Tibial artery (tissue), 4 donors: ENCODE measurements around the gene MS4A4A.
"Not testable (repeated sequence)": the region's sequence is repeated elsewhere in the genome, so short reads cannot be mapped to it uniquely, and the experiment has no call there.

ENCODE experiments used
- DNase-seq, 2 donors: peaks; one replicate each; pipeline ENCODE4 v3.0.0-alpha.2; 2019
- H3K27ac ChIP-seq, 2 donors: fragments of 200-600 bp; sonication (generic) in 1 of 2; 1 replicate in 1 of 2; 2 replicates in 1 of 2; pipeline ENCODE4 v1.5.1; 2018 to 2019; ENCODE audit warnings: mild to moderate bottlenecking in 1 of 2
- H3K27me3 ChIP-seq, 2 donors: fragments of 200-600 bp; sonication (generic) in 1 of 2; one replicate each; pipeline versions ENCODE4 v1.5.1 to v1.6.0; 2016 to 2019
- H3K36me3 ChIP-seq, 3 donors: fragments of 200-600 bp; sonication (generic) in 2 of 3; one replicate each; pipeline ENCODE4 v1.5.1; 2016 to 2019; ENCODE audit warnings: mild to moderate bottlenecking in 2 of 3
- H3K4me1 ChIP-seq, 4 donors: fragments of 200-600 bp; sonication (generic) in 2 of 4; 1 replicate in 3 of 4; 2 replicates in 1 of 4; pipeline ENCODE4 v1.5.1; 2016 to 2019
- H3K4me3 ChIP-seq, 2 donors: fragments of 200-600 bp; sonication (generic) in 1 of 2; 1 replicate in 1 of 2; 2 replicates in 1 of 2; pipeline ENCODE4 v1.5.1; 2018 to 2019; ENCODE audit warnings: mild to moderate bottlenecking in 2 of 2
- H3K9me3 ChIP-seq, 3 donors: fragments of 200-600 bp; sonication (generic) in 1 of 3; one replicate each; pipeline ENCODE4 v1.5.1; 2016 to 2019
- intact Hi-C: fragments of 100-400 bp; cut with DNase I; formaldehyde crosslinking; loops from one replicate; pipeline ENCODE4 v1.15.0; 2023; ENCODE audit warnings: low total_unique reads
- TF ChIP-seq, protein P1 (sequence below), 2 experiments: fragments of 200-600 bp in 1 of 2; fragments of 450-650 bp in 1 of 2; IDR thresholded peaks; one replicate each; pipeline ENCODE4 v1.5.1; 2017 to 2019; ENCODE audit warnings: antibody characterized with exemption in 2 of 2, mild to moderate bottlenecking in 1 of 2, moderate library complexity in 1 of 2

The MS4A4A gene

DNA sequence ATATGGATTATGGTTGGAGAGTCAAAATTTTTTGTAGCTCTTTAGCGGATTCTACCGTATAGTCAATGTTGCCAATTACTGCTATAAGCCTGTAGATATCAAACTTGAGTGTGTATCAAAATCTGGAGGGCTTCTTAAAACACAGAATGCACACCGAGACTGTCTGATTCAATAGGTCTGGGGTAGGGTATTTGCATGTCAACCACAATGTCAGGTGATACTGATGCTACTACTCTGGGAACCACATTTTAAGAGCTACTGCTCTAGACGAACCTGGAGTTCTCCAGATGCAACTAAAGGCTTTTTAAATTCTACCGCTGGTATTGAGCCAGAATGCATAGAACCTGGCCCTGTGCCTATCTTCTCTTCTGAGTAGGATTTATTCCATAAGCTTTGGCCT lies 15.8 kb upstream of the MS4A4A start:
- Histone ChIP-seq H3K4me3 (no peak overlapping the region), H3K27me3 (no peaks in the 10 kb centered on the region), H3K4me1 (no peaks in the 10 kb centered on the region), H3K9me3 (peaks cover 0 to under 1% (median 0%) of the 10 kb centered on the region in 3 donors), H3K36me3 (no peaks in the 10 kb centered on the region), H3K27ac (no peak overlapping the region)
- intact Hi-C loops, result no loop called here
- TF ChIP-seq, protein P1, sequence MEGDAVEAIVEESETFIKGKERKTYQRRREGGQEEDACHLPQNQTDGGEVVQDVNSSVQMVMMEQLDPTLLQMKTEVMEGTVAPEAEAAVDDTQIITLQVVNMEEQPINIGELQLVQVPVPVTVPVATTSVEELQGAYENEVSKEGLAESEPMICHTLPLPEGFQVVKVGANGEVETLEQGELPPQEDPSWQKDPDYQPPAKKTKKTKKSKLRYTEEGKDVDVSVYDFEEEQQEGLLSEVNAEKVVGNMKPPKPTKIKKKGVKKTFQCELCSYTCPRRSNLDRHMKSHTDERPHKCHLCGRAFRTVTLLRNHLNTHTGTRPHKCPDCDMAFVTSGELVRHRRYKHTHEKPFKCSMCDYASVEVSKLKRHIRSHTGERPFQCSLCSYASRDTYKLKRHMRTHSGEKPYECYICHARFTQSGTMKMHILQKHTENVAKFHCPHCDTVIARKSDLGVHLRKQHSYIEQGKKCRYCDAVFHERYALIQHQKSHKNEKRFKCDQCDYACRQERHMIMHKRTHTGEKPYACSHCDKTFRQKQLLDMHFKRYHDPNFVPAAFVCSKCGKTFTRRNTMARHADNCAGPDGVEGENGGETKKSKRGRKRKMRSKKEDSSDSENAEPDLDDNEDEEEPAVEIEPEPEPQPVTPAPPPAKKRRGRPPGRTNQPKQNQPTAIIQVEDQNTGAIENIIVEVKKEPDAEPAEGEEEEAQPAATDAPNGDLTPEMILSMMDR (IDR thresholded peaks at IDR 0.05), result no peak
- no peak for DNase-seq

DNA sequence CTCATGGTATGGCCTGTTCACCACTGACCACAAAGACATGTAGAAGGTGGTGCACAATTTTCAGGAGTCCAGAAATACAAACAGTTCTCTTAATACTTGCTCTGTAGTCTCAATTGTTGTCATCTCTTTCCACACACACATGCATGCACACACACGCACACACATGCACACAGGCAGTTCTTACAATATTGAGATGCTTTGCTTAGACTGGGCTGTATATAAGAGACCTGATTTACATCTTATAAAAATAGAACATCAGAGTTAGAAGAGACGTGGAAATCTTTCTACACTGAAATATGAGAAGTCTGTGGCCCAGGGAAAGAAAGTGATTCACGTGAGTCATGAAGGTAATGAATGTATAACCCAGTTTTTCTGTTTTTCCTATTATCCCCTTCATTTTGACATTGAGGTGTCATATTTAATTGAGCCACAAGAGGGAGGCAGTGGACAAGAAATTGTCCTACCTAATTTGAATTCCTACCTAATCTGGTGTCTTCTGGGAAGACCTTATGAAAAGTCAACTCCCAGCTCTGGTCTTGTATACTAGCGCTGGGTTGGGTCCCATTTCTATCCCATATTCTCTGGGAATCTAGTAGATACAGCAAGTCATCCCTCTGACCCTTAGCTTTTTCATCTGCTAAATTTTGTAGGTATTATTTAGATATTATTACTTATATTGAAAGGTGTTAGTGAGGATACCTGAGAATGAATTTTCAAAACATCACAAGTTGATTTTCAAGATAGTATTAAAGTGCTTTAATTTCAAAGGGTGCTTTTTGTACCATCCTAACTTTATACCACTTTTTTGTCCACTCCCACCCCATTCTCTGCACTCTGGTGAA lies 14.9 kb upstream of the MS4A4A start:
- intact Hi-C loops, result no loop called here
- no peak for DNase-seq

DNA sequence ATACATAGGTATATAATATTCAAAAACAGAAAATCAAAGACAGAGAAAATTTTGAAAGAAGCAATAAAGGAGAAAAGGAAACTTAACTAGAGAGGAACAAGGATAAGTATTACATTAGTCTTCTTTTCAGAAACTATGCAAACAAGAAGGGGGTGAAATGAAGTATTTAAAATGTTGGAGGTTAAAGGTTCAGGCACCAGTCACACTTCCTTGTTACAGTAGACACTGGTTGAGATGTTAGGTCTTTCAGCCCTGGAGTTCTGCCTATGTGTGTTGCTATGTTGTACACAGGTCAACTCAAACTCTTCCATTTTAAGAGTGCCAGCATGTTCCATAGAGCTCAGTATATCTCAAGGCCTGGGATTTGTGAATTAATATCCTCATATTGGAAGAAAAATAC lies 6.0 kb upstream of the MS4A4A start:
- no peaks in the 10 kb centered on the region for H3K36me3 ChIP-seq
- no peaks in the 10 kb centered on the region for H3K4me1 ChIP-seq
- intact Hi-C loops, result no loop called here
- H3K4me3 ChIP-seq, result no peak overlapping the region
- no peak for DNase-seq
- H3K27me3 ChIP-seq, result no peaks in the 10 kb centered on the region
- H3K9me3 ChIP-seq, result peaks cover 0 to 7% (median 3%) of the 10 kb centered on the region in 3 donors
- no peak overlapping the region for H3K27ac ChIP-seq
- TF ChIP-seq, protein P1 (IDR thresholded peaks at IDR 0.05), result no peak

More for the DNA sequence above, 14.9 kb upstream of the MS4A4A start:
- Histone ChIP-seq H3K9me3 (peaks cover 0 to 7% (median 3%) of the 10 kb centered on the region in 3 donors), H3K4me1 (no peaks in the 10 kb centered on the region), H3K4me3 (no peak overlapping the region), H3K27ac (no peak overlapping the region), H3K36me3 (no peaks in the 10 kb centered on the region), H3K27me3 (no peaks in the 10 kb centered on the region)
- TF ChIP-seq, protein P1 (IDR thresholded peaks at IDR 0.05), result peak; percentile 43 to 45

DNA sequence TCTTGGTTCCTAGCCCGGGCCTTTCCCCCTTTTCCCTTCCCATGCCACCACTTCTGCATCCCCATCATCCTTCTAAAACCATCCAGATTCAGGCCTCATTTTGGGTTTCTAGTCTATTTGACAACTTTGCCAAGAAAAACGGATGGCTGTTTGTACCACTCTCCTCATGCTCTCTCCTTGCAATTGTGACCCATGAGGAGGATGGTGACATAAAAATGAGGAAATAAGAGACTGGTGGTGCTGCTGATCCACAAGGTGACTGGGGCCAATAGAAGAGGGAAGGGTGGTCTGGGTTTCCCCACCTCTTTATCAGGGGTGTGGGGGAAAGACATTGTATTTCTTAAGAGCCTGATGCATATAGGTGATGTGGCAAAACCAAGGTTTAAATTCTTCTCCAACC lies 1.0 kb downstream of the MS4A4A start:
- peak overlapping the region; percentile 14 to 22 for H3K4me3 ChIP-seq
- no peak overlapping the region for H3K27ac ChIP-seq
- DNase-seq, result no peak
- no peaks in the 10 kb centered on the region for H3K36me3 ChIP-seq
- no peaks in the 10 kb centered on the region for H3K4me1 ChIP-seq
- TF ChIP-seq, protein P1 (IDR thresholded peaks at IDR 0.05), result no peak
- intact Hi-C loops, result no loop called here
- H3K27me3 ChIP-seq, result no peaks in the 10 kb centered on the region
- no peaks in the 10 kb centered on the region for H3K9me3 ChIP-seq

DNA sequence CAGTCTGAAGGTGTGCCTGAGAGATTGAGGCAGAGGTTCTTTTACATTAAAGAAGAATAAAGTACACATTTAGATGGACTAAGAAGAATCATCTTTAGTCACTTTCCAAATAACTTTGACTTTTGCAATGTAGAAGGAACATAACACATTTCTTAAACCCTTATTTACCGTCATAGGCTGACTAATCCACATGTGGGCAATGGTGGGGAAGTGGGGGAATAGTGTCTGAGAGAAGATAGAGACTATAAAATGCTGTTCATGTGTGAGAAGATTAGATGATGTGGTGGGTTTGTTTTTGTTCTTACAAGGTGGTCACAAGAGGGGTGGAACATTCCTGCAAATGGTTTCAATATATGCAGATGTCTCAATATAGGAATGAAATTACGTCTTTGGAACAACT lies 1.8 kb downstream of the MS4A4A start:
- no peaks in the 10 kb centered on the region for H3K9me3 ChIP-seq
- peak overlapping the region; percentile 6 to 14 for H3K4me3 ChIP-seq
- no peaks in the 10 kb centered on the region for H3K4me1 ChIP-seq
- no peaks in the 10 kb centered on the region for H3K36me3 ChIP-seq
- H3K27ac ChIP-seq, result no peak overlapping the region
- no peak for DNase-seq
- no peaks in the 10 kb centered on the region for H3K27me3 ChIP-seq
- intact Hi-C loops, result no loop called here
- TF ChIP-seq, protein P1 (IDR thresholded peaks at IDR 0.05), result no peak

DNA sequence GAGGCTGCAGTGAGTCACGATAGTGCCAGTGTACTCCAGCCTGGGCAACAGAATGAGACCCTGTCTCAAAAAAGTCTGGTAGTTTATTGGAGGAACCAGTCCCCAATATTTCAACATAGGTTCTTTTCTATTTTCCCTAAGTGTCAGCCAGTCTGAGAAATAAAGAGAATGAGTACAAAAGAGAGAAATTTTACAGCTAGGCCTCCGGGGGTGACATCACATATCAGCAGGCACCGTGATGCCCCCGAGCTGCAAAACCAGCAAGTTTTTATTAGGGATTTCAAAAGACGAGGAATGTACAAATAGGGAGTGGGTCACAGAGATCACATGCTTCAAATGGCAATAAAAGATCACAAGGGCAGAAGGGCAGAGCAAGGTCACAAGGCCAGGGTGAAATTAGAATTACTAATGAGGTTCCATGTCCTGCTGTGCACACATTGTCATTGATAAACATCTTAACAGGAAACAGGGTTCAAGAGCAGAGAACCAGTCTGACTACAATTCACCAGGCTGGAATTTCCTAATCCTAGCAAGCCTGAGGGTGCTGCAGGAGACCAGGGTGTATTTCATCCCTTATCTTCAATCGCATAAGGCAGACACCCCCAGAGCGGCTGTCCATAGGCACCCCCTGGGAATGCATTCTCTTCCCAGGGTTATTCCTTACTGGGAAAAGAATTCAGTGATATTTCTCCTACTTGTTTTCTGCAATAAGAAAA lies 5.1 kb downstream of the MS4A4A start:
- H3K27me3 ChIP-seq, H3K4me1 ChIP-seq, DNase-seq, H3K36me3 ChIP-seq, H3K27ac ChIP-seq, H3K9me3 ChIP-seq, intact Hi-C loops, H3K4me3 ChIP-seq: not testable (repeated sequence)
